IMR-90 (cell line): ENCODE results near the gene ARHGEF10L. TPM values are rescaled to one million over a fixed set of nuclear protein-coding genes. Genes with fewer than 3 reads are reported as not detected.

Source experiments
- ATAC-seq: fragments of 200-7000 bp; cut with Tn5 transposase; 2 replicates; pipeline ENCODE4 v1.9.1; 2020; ENCODE audit warnings: low read depth, mild to moderate bottlenecking, moderate library complexity
- BruUV-seq: library from RNA; stranded (reverse); fragments of 400-500 nt; replicated peaks from 2 replicates; lab custom pipeline; 2021; lab: Mats Ljungman, UMichigan
- CTCF ChIA-PET: fragments of 300-600 bp; formaldehyde crosslinking; extraction: SDS; loops from one replicate; lab custom pipeline; 2021; ENCODE audit warnings: antibody characterized with exemption; lab: Yijun Ruan, JAX
- POLR2A ChIA-PET: fragments of 300-600 bp; sonication (Branson Sonifier 250); formaldehyde crosslinking; loops from one replicate; lab custom pipeline; 2022; ENCODE audit warnings: antibody characterized with exemption; ENCODE audit not compliant: unreplicated experiment; lab: Charles Lee
- DNase-seq: peaks from one replicate; pipeline ENCODE4 v3.0.0; 2013
- H2AFZ ChIP-seq: replicated peaks from 2 replicates; pipeline ENCODE3; 2013; ENCODE audit warnings: low read length, mild to moderate bottlenecking; ENCODE audit not compliant: poor library complexity
- H2AK5ac ChIP-seq: 2 replicates; pipeline ENCODE4 v1.6.1; 2013; ENCODE audit warnings: low read depth, low read length, inconsistent platforms
- H2AK9ac ChIP-seq: replicated peaks from 2 replicates; pipeline ENCODE3; 2013; ENCODE audit warnings: mild to moderate bottlenecking, low read depth, low read length, moderate library complexity; ENCODE audit not compliant: poor library complexity
- H2BK120ac ChIP-seq: 2 replicates; pipeline ENCODE4 v1.6.1; 2013; ENCODE audit warnings: low read depth, low read length, inconsistent platforms
- H2BK15ac ChIP-seq: 3 replicates; pipeline ENCODE4 v1.6.1; 2013; ENCODE audit warnings: low read depth, low read length, inconsistent platforms
- H2BK20ac ChIP-seq: 2 replicates; pipeline ENCODE4 v1.6.1; 2013; ENCODE audit warnings: low read depth, mild to moderate bottlenecking, inconsistent platforms, low read length, moderate library complexity
- H2BK5ac ChIP-seq: 2 replicates; pipeline ENCODE4 v1.6.1; 2013; ENCODE audit warnings: mild to moderate bottlenecking, low read depth, low read length, inconsistent platforms; ENCODE audit not compliant: poor library complexity, severe bottlenecking
- H3K14ac ChIP-seq: replicated peaks from 2 replicates; pipeline ENCODE4 v1.6.1; 2013; ENCODE audit warnings: low read depth, low read length, inconsistent platforms
- H3K18ac ChIP-seq: 2 replicates; pipeline ENCODE4 v1.6.1; 2013; ENCODE audit warnings: low read depth, low read length, control low read depth
- H3K23ac ChIP-seq: 2 replicates; pipeline ENCODE4 v1.6.1; 2013; ENCODE audit warnings: low read depth, low read length, inconsistent platforms
- H3K27ac ChIP-seq: 2 replicates; pipeline ENCODE4 v1.5.1; 2013; ENCODE audit warnings: mild to moderate bottlenecking, control low read depth, low read length; ENCODE audit not compliant: insufficient read depth
- H3K27me3 ChIP-seq: 2 replicates; pipeline ENCODE4 v1.6.1; 2013; ENCODE audit warnings: low read length; ENCODE audit not compliant: control insufficient read depth, insufficient read depth
- H3K36me3 ChIP-seq: 2 replicates; pipeline ENCODE4 v1.6.1; 2013; ENCODE audit warnings: low read length, mixed read lengths; ENCODE audit not compliant: control insufficient read depth, insufficient read depth
- H3K4ac ChIP-seq: 2 replicates; pipeline ENCODE4 v1.6.1; 2013; ENCODE audit warnings: low read depth, low read length, inconsistent platforms
- H3K4me1 ChIP-seq: 2 replicates; pipeline ENCODE4 v1.6.1; 2013; ENCODE audit warnings: low read length, mixed read lengths; ENCODE audit not compliant: control insufficient read depth, insufficient read depth
- H3K4me2 ChIP-seq: 2 replicates; pipeline ENCODE4 v1.6.1; 2013; ENCODE audit warnings: low read depth, mild to moderate bottlenecking, control low read depth, low read length, moderate library complexity
- H3K4me3 ChIP-seq: 2 replicates; pipeline ENCODE4 v1.5.1; 2013; ENCODE audit warnings: low read depth, mild to moderate bottlenecking, control low read depth, low read length, moderate library complexity; ENCODE audit not compliant: insufficient read depth
- H3K56ac ChIP-seq: 2 replicates; pipeline ENCODE4 v1.6.1; 2013; ENCODE audit warnings: low read length, inconsistent platforms; ENCODE audit not compliant: insufficient read depth; ENCODE audit errors: extremely low read depth
- H3K79me1 ChIP-seq, 2 experiments: 2 replicates each; pipeline ENCODE4 v1.6.1; 2013; ENCODE audit warnings: low read length in 2 of 2, inconsistent platforms in 1 of 2, low read depth in 1 of 2
- H3K9ac ChIP-seq: 2 replicates; pipeline ENCODE4 v1.6.1; 2013; ENCODE audit warnings: low read depth, low read length, control low read depth
- H3K9me1 ChIP-seq: 2 replicates; pipeline ENCODE4 v1.6.1; 2013; ENCODE audit warnings: low read length, inconsistent platforms; ENCODE audit not compliant: insufficient read depth
- H3K9me3 ChIP-seq: 2 replicates; pipeline ENCODE4 v1.6.1; 2013; ENCODE audit warnings: low read length; ENCODE audit not compliant: control insufficient read depth, insufficient read depth
- H4K20me1 ChIP-seq: 2 replicates; pipeline ENCODE4 v1.6.1; 2013; ENCODE audit warnings: low read length, inconsistent platforms; ENCODE audit not compliant: insufficient read depth
- H4K5ac ChIP-seq: 2 replicates; pipeline ENCODE4 v1.6.1; 2013; ENCODE audit warnings: mild to moderate bottlenecking, low read depth, low read length, control low read depth
- H4K8ac ChIP-seq, 2 experiments: 2 replicates each; pipeline ENCODE4 v1.6.1; 2013; ENCODE audit warnings: low read depth in 2 of 2, low read length in 2 of 2, control low read depth in 1 of 2, inconsistent platforms in 1 of 2
- H4K91ac ChIP-seq: 2 replicates; pipeline ENCODE4 v1.6.1; 2013; ENCODE audit warnings: low read depth, low read length, inconsistent platforms; ENCODE audit not compliant: insufficient read depth
- BHLHE40 ChIP-seq: fragments of 150-350 bp; IDR thresholded peaks from 2 replicates; pipeline ENCODE4 v1.6.1; 2016; ENCODE audit warnings: mild to moderate bottlenecking, low read depth, low read length
- CEBPB ChIP-seq: IDR thresholded peaks from 2 replicates; pipeline ENCODE4 v1.6.1; 2012; ENCODE audit warnings: low read depth, low read length, improper control_type of control experiment
- CHD1 ChIP-seq: IDR thresholded peaks from 2 replicates; pipeline ENCODE4 v1.6.1; 2012; ENCODE audit warnings: low read depth, low read length, improper control_type of control experiment
- ELK1 ChIP-seq: fragments of 150-350 bp; IDR thresholded peaks from 2 replicates; pipeline ENCODE4 v1.6.1; 2016; ENCODE audit warnings: low read depth, mild to moderate bottlenecking, low read length, moderate library complexity, borderline replicate concordance
- FOS ChIP-seq: fragments of 150-350 bp; IDR thresholded peaks from 2 replicates; pipeline ENCODE4 v1.6.1; 2016; ENCODE audit warnings: low read depth, low read length
- MAFK ChIP-seq: IDR thresholded peaks from 2 replicates; pipeline ENCODE4 v1.6.1; 2012; ENCODE audit warnings: low read depth, low read length, improper control_type of control experiment
- MAZ ChIP-seq: IDR thresholded peaks from 2 replicates; pipeline ENCODE4 v1.6.1; 2012; ENCODE audit warnings: low read depth, mild to moderate bottlenecking, low read length, improper control_type of control experiment, moderate library complexity, borderline replicate concordance
- MXI1 ChIP-seq: IDR thresholded peaks from 2 replicates; pipeline ENCODE4 v1.6.1; 2012; ENCODE audit warnings: low read depth, mild to moderate bottlenecking, low read length, moderate library complexity, borderline replicate concordance
- NFE2L2 ChIP-seq: fragments of 150-350 bp; IDR thresholded peaks from 2 replicates; pipeline ENCODE4 v1.6.1; 2016; ENCODE audit warnings: low read depth, mild to moderate bottlenecking, low read length
- POLR2A ChIP-seq: IDR thresholded peaks from 2 replicates; pipeline ENCODE4 v1.6.1; 2012; ENCODE audit warnings: mild to moderate bottlenecking, low read depth, low read length
- RAD21 ChIP-seq: IDR thresholded peaks from 2 replicates; pipeline ENCODE4 v1.6.1; 2012; ENCODE audit warnings: low read length, improper control_type of control experiment
- WGBS, 2 experiments: methylation state at CpG; one replicate each; pipeline versions ENCODE4 v1.1.5 to v1.1.7; 2013; ENCODE audit warnings: missing lambda C conversion rate in 2 of 2; ENCODE audit not compliant: insufficient read length in 1 of 2; ENCODE audit errors: extremely low coverage in 2 of 2; 5-methylcytosine and 5-hydroxymethylcytosine counted together
- dilution Hi-C: fragments of 300-500 bp; cut with HindIII; formaldehyde crosslinking; loops from one replicate; pipeline ENCODE4 v1.14.3; 2018; ENCODE audit warnings: low sequenced_read_pairs; ENCODE audit not compliant: unreplicated experiment
- in situ Hi-C: fragments of 300-500 bp; cut with MboI; formaldehyde crosslinking; loops from 3 replicates; pipeline ENCODE4 v1.14.3; 2019; ENCODE audit warnings: low sequenced_read_pairs, inconsistent platforms, mixed read lengths
- intact Hi-C: fragments of 100-400 bp; cut with micrococcal nuclease; formaldehyde crosslinking; loops from 2 replicates; pipeline ENCODE4 v1.10.0; 2022
- polyA plus RNA-seq, 3 experiments: library from polyadenylated mRNA; depleted of rRNA; stranded (reverse); fragments of >200 nt; gene quantifications; 2 replicates each; pipeline ENCODE4 v1.2.3, GENCODE V29; 2012; ENCODE audit warnings: low replicate concordance in 1 of 3
- total RNA-seq: library from RNA; depleted of rRNA; stranded (reverse); fragments of >200 nt; gene quantifications from 2 replicates; pipeline ENCODE4 v1.2.3, GENCODE V29; 2012

ARHGEF10L gene
- total and polyA plus RNA-seq, 2 of the 4 experiments (the other 2 are of a cell fraction), result 4.8 to 12.4 TPM

- ChIA-PET CTCF (no interaction called here), POLR2A (no interaction called here)
- Histone ChIP-seq H3K36me3 (0 out of 2 replicates have a peak, but pooled peaks cover 1% of the 10 kb centered on the region), H3K4me3 (no peak overlapping the region), H2BK20ac (no peak overlapping the region), H2BK120ac (no peak overlapping the region), H2BK5ac (no peak overlapping the region), H3K4ac (no peak overlapping the region), H4K91ac (no peak overlapping the region), H3K27ac (no peak overlapping the region), H3K27me3 (no peaks in the 10 kb centered on the region), H4K8ac (no peak overlapping the region), H3K14ac (no peak overlapping the region), H2AK9ac (no peak overlapping the region), H3K23ac (no peak overlapping the region), H2BK15ac (no peak overlapping the region), H4K5ac (no peak overlapping the region), H3K79me1 (peaks cover 12 to 18% of the 10 kb centered on the region in 2 experiments), H4K20me1 (peaks cover 10% of the 10 kb centered on the region), H3K9me3 (no peaks in the 10 kb centered on the region), H2AK5ac (no peak overlapping the region), H3K4me2 (no peak overlapping the region), H3K18ac (no peak overlapping the region), H3K9me1 (no peaks in the 10 kb centered on the region), H3K9ac (no peak overlapping the region), H2AFZ (no peak overlapping the region), H3K56ac (no peak overlapping the region), H3K4me1 (no peaks in the 10 kb centered on the region)
- BruUV-seq, result no TSS peak
- dilution Hi-C loops (no loop called here), intact Hi-C loops (no loop called here), in situ Hi-C loops (no loop called here)
- WGBS, 2 experiments, result 94% methylated on average over 5 of the region's 16 CpGs; no CpG with 5 or more reads in 1 of the 2 experiments
- no peak for DNase-seq
- no peak for ATAC-seq
- TF ChIP-seq MAZ (no peak), ELK1 (no peak), MAFK (no peak), MXI1 (no peak), CEBPB (no peak), FOS (no peak), CHD1 (no peak), BHLHE40 (no peak), NFE2L2 (no peak), POLR2A (no peak), RAD21 (no peak)
Measured at GRCh38 chr1:17579951-17580939, 40.7 kb downstream of the ARHGEF10L start.
